KMS-11 (cell line): ENCODE results near the gene FTSJ3.

Source experiments
- H2AFZ ChIP-seq: fragments of 200-600 bp; sonication (generic); 2 replicates; pipeline ENCODE4 v1.6.1; 2016; ENCODE audit warnings: antibody characterized with exemption, mixed run types, low read depth
- H3K27ac ChIP-seq: fragments of 200-600 bp; sonication (generic); 2 replicates; pipeline ENCODE4 v1.6.1; 2016; ENCODE audit warnings: mild to moderate bottlenecking, mixed run types
- H3K27me3 ChIP-seq: fragments of 200-600 bp; sonication (generic); 2 replicates; pipeline ENCODE4 v1.6.1; 2017; ENCODE audit warnings: mild to moderate bottlenecking, low read depth, mixed run types, moderate library complexity; ENCODE audit not compliant: insufficient read depth
- H3K36me3 ChIP-seq: fragments of 200-600 bp; sonication (generic); 2 replicates; pipeline ENCODE4 v1.6.1; 2017; ENCODE audit warnings: mild to moderate bottlenecking, mixed run types; ENCODE audit not compliant: insufficient read depth
- H3K4me1 ChIP-seq: fragments of 200-600 bp; sonication (generic); 2 replicates; pipeline ENCODE4 v1.6.1; 2016; ENCODE audit warnings: mild to moderate bottlenecking, low read depth, mixed run types; ENCODE audit not compliant: poor library complexity, severe bottlenecking
- H3K4me2 ChIP-seq: fragments of 200-600 bp; sonication (generic); 2 replicates; pipeline ENCODE4 v1.7.0; 2016; ENCODE audit warnings: mild to moderate bottlenecking, mixed run types
- H3K4me3 ChIP-seq: fragments of 200-600 bp; sonication (generic); IDR thresholded peaks from 2 replicates; pipeline ENCODE4 v1.6.1; 2017; ENCODE audit warnings: low read depth, low read length, mixed read lengths; ENCODE audit not compliant: insufficient read depth
- H3K79me2 ChIP-seq: fragments of 200-600 bp; sonication (generic); 2 replicates; pipeline ENCODE4 v1.6.1; 2016; ENCODE audit warnings: low read depth, mixed run types; ENCODE audit not compliant: insufficient read depth
- H3K9ac ChIP-seq: fragments of 200-600 bp; sonication (generic); 2 replicates; pipeline ENCODE4 v1.6.1; 2016; ENCODE audit warnings: mild to moderate bottlenecking, mixed run types
- H4K20me1 ChIP-seq: fragments of 200-600 bp; sonication (generic); 2 replicates; pipeline ENCODE4 v1.6.1; 2016; ENCODE audit warnings: mild to moderate bottlenecking, mixed run types; ENCODE audit not compliant: insufficient read depth
- TF ChIP-seq, protein P1 (sequence below): fragments of 200-600 bp; sonication (generic); conservative IDR thresholded peaks from 2 replicates; pipeline ENCODE4 v1.6.1; 2017; ENCODE audit warnings: low read depth, mild to moderate bottlenecking, antibody characterized with exemption, low read length, moderate library complexity, mixed read lengths

Gene FTSJ3

DNA sequence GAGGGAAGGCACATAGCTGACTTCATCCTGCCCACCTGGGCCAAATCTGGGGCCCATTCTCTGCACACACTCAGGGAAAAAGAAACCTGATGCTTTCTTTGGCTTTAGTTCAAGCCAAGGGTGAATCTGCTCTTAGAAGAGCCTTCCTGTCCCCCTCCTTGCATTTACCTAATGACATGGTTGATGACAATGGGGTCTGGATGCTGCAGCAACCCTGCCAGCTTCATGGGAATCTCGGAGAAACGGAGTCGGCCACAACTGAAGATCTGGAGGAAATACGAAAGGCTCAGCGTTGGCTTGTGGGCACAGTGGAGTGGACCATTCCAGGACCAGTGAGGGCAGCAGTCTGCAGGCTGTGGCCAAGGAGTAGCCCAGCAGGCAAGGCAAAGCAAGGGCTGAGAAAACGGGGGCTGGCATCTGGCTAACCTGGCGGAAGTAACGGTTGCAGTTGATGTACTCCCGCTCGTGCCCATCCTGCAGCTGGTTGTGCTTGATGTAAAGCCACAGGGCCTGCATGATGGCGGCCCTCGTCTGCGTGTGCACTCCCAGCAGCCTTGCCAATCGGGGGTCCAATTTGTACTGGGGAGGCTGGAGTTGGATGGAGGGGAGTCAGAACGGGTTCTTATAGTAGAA lies 6.4 kb upstream of the FTSJ3 start:
- Histone ChIP-seq H3K79me2 (peaks cover 41% of the 10 kb centered on the region), H3K36me3 (peaks cover 29% of the 10 kb centered on the region; the same call in 1 of the 2 replicates), H3K27me3 (no peaks in the 10 kb centered on the region), H3K9ac (no peak overlapping the region), H3K4me1 (peaks cover 12% of the 10 kb centered on the region), H3K27ac (no peak overlapping the region), H2AFZ (no peak overlapping the region), H4K20me1 (no peaks in the 10 kb centered on the region), H3K4me3 (no peak overlapping the region), H3K4me2 (no peak overlapping the region)
- TF ChIP-seq, protein P1, sequence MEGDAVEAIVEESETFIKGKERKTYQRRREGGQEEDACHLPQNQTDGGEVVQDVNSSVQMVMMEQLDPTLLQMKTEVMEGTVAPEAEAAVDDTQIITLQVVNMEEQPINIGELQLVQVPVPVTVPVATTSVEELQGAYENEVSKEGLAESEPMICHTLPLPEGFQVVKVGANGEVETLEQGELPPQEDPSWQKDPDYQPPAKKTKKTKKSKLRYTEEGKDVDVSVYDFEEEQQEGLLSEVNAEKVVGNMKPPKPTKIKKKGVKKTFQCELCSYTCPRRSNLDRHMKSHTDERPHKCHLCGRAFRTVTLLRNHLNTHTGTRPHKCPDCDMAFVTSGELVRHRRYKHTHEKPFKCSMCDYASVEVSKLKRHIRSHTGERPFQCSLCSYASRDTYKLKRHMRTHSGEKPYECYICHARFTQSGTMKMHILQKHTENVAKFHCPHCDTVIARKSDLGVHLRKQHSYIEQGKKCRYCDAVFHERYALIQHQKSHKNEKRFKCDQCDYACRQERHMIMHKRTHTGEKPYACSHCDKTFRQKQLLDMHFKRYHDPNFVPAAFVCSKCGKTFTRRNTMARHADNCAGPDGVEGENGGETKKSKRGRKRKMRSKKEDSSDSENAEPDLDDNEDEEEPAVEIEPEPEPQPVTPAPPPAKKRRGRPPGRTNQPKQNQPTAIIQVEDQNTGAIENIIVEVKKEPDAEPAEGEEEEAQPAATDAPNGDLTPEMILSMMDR = no peak

DNA sequence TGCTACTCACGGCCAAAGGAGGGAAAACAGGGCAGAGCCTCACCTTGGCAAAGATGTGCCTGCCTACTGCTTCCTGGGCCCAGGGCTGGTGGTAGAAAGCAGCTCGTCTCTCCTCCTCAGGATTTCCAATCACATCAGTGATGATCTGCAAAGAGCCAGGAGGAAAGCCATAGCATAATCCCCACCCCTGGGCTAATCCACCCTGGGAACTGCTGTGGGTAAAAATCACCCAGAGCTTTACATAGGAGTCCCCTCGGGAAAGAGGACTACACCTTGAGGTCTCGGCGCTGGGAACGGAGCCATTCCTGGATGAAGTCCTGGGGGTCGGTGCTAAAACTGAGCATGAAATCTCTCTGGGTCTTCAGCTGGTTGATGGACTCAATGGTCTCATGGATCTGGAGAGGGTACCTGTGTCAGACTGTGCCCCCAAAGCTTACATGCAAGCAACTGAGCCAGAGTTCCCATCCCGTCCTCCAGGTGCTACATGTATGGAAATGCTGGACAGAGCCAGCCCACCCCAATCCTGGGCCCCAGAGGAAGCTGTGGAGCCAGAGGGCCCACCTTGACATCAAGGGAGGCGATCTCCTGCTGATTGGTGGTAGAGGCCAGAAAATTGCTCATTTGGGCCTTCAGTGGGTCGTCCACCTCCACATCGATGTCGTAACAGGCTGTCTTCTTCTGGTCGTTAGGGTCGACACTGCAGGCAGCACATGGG lies 5.7 kb upstream of the FTSJ3 start:
- TF ChIP-seq, protein P1 = no peak
- Histone ChIP-seq H4K20me1 (no peaks in the 10 kb centered on the region), H3K4me3 (no peak overlapping the region), H3K79me2 (peaks cover 41% of the 10 kb centered on the region), H3K9ac (no peak overlapping the region), H3K36me3 (peaks cover 30% of the 10 kb centered on the region; the same call in 1 of the 2 replicates), H3K27ac (no peak overlapping the region), H2AFZ (no peak overlapping the region), H3K27me3 (no peaks in the 10 kb centered on the region), H3K4me1 (peaks cover 16% of the 10 kb centered on the region), H3K4me2 (no peak overlapping the region)

DNA sequence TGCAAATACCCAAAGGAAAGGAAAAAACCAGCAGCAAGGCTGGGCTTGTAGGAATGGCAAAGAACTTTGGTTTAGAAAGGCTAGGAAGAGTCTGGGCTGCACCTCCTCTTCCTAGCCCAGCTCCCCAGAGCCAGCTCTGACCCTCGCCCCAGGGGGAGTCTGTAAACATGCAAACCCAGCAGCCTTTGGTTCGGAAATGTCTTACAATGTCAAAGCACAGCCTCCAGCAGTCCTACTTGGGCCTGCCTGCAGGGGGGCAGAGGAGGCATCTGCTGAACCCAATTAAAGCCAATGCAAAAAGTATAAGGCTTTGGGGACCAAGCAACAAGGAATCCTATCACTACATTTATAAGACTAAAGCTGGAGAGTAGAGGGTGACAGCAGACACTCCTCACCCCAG lies 5.0 kb upstream of the FTSJ3 start:
- Histone ChIP-seq H3K9ac (no peak overlapping the region), H3K79me2 (peaks cover 43% of the 10 kb centered on the region), H3K4me3 (no peak overlapping the region), H3K4me1 (peaks cover 17% of the 10 kb centered on the region), H3K27ac (no peak overlapping the region), H3K27me3 (no peaks in the 10 kb centered on the region), H3K36me3 (peaks cover 30% of the 10 kb centered on the region; the same call in 1 of the 2 replicates), H2AFZ (no peak overlapping the region), H3K4me2 (no peak overlapping the region), H4K20me1 (no peaks in the 10 kb centered on the region)
- TF ChIP-seq, protein P1 = no peak; the same call in 1 of the 2 replicates

- peaks cover 17% of the 10 kb centered on the region for H3K4me1 ChIP-seq
- H4K20me1 ChIP-seq = no peaks in the 10 kb centered on the region
- TF ChIP-seq, protein P1 = no peak
- peaks cover 38% of the 10 kb centered on the region for H3K79me2 ChIP-seq
- H3K27ac ChIP-seq = no peak overlapping the region
- no peak overlapping the region for H2AFZ ChIP-seq
- H3K4me2 ChIP-seq = no peak overlapping the region
- no peaks in the 10 kb centered on the region for H3K27me3 ChIP-seq
- H3K9ac ChIP-seq = no peak overlapping the region
- H3K4me3 ChIP-seq = no peak overlapping the region
- peaks cover 30% of the 10 kb centered on the region; the same call in 1 of the 2 replicates for H3K36me3 ChIP-seq
These were observed 4.6 kb upstream of the FTSJ3 start for GRCh38 chr17:63832014-63832413.
